GM23338 (cell line): ENCODE measurements around the gene ORC2. TPM values are rescaled to one million over a fixed set of nuclear protein-coding genes. Genes with fewer than 3 reads are reported as not detected.

Experiments
- ATAC-seq: fragments of 200-7000 bp; cut with Tn5 transposase; 3 replicates; pipeline ENCODE4 v1.9.1; 2020
- DNase-seq: peaks from one replicate; pipeline ENCODE4 v3.0.0-alpha.2; 2015; ENCODE audit warnings: low spot score
- H2AFZ ChIP-seq: fragments of 200-600 bp; sonication (generic); 2 replicates; pipeline ENCODE4 v1.8.0; 2016; ENCODE audit warnings: antibody characterized with exemption, mild to moderate bottlenecking, moderate library complexity
- H3F3A ChIP-seq: fragments of 200-600 bp; sonication (generic); replicated peaks from 2 replicates; pipeline ENCODE4 v1.8.0; 2017; ENCODE audit warnings: antibody characterized with exemption, mixed run types, low read depth
- H3K27ac ChIP-seq: fragments of 200-600 bp; sonication (generic); 2 replicates; pipeline ENCODE4 v1.6.1; 2016; ENCODE audit warnings: low read depth
- H3K27me3 ChIP-seq: fragments of 200-600 bp; sonication (generic); 2 replicates; pipeline ENCODE4 v1.8.0; 2016; ENCODE audit warnings: mild to moderate bottlenecking, mixed run types, moderate library complexity; ENCODE audit not compliant: insufficient read depth
- H3K36me3 ChIP-seq: fragments of 200-600 bp; sonication (generic); 2 replicates; pipeline ENCODE4 v1.8.0; 2016; ENCODE audit warnings: mild to moderate bottlenecking; ENCODE audit not compliant: insufficient read depth
- H3K4me1 ChIP-seq: fragments of 200-600 bp; sonication (generic); 2 replicates; pipeline ENCODE4 v1.8.0; 2016; ENCODE audit warnings: mild to moderate bottlenecking, moderate library complexity; ENCODE audit not compliant: insufficient read depth
- H3K4me2 ChIP-seq: fragments of 200-600 bp; sonication (generic); 2 replicates; pipeline ENCODE4 v1.7.1; 2017; ENCODE audit warnings: mixed run types
- H3K4me3 ChIP-seq: fragments of 200-600 bp; sonication (generic); 2 replicates; pipeline ENCODE4 v1.6.1; 2016; ENCODE audit warnings: mixed run types
- H3K79me2 ChIP-seq: fragments of 200-600 bp; sonication (generic); replicated peaks from 2 replicates; pipeline ENCODE4 v1.8.0; 2017; ENCODE audit warnings: mild to moderate bottlenecking; ENCODE audit not compliant: insufficient read depth
- H3K9me2 ChIP-seq: fragments of 200-600 bp; sonication (generic); 2 replicates; pipeline ENCODE4 v1.8.0; 2017; ENCODE audit not compliant: insufficient read depth
- H4K20me1 ChIP-seq: fragments of 200-600 bp; sonication (generic); replicated peaks from 2 replicates; pipeline ENCODE4 v1.8.0; 2017; ENCODE audit warnings: mild to moderate bottlenecking; ENCODE audit not compliant: insufficient read depth
- H3K27ac Mint-ChIP-seq: 2 replicates; pipeline ENCODE4 v1.8.0; 2020; ENCODE audit warnings: inconsistent platforms, mild to moderate bottlenecking, moderate library complexity, mixed read lengths
- H3K27me3 Mint-ChIP-seq: 3 replicates; pipeline ENCODE4 v1.8.0; 2022; ENCODE audit warnings: low read depth, mild to moderate bottlenecking, moderate library complexity, mixed read lengths, inconsistent platforms; ENCODE audit not compliant: insufficient read depth, poor library complexity
- H3K36me3 Mint-ChIP-seq: 3 replicates; pipeline ENCODE4 v1.8.0; 2021; ENCODE audit warnings: low read depth, mild to moderate bottlenecking, inconsistent platforms, moderate library complexity, mixed read lengths
- H3K4me1 Mint-ChIP-seq: 3 replicates; pipeline ENCODE4 v1.8.0; 2020; ENCODE audit warnings: mild to moderate bottlenecking, inconsistent platforms, mixed read lengths
- H3K4me3 Mint-ChIP-seq: 3 replicates; pipeline ENCODE4 v1.8.0; 2021; ENCODE audit warnings: moderate library complexity, mild to moderate bottlenecking, inconsistent platforms, mixed read lengths
- H3K9me3 Mint-ChIP-seq: 3 replicates; pipeline ENCODE4 v1.8.0; 2020; ENCODE audit warnings: moderate library complexity, mild to moderate bottlenecking, inconsistent platforms, mixed read lengths
- CREB1 ChIP-seq: fragments of 250-450 bp; sonication (Bioruptor Pico); IDR thresholded peaks from 2 replicates; pipeline ENCODE4 v1.5.0; 2020; ENCODE audit warnings: low read depth, mild to moderate bottlenecking, moderate library complexity
- JUNB ChIP-seq: IDR thresholded peaks from one replicate; pipeline ENCODE4 v1.6.1; 2016; ENCODE audit warnings: antibody characterized with exemption; ENCODE audit not compliant: unreplicated experiment
- ZNF114 ChIP-seq: fragments of 250-450 bp; sonication (Bioruptor Pico); IDR thresholded peaks from 2 replicates; pipeline ENCODE4 v1.5.0; 2020; ENCODE audit warnings: mild to moderate bottlenecking, moderate library complexity
- ZNF331 ChIP-seq: fragments of 250-450 bp; sonication (Bioruptor Pico); IDR thresholded peaks from 2 replicates; pipeline ENCODE4 v1.5.0; 2020; ENCODE audit warnings: low read depth, mild to moderate bottlenecking, moderate library complexity
- ZNF462 ChIP-seq: fragments of 250-450 bp; sonication (Bioruptor Pico); IDR thresholded peaks from 2 replicates; pipeline ENCODE4 v1.5.0; 2020; ENCODE audit warnings: mild to moderate bottlenecking, moderate library complexity
- polyA plus RNA-seq: library from polyadenylated mRNA; unstranded; fragments of >200 nt; fragmentation: Nextera tagmentation; extraction: Ambion mirVana; gene quantifications from 2 replicates; pipeline ENCODE4 v1.2.1, GENCODE V29; 2016
- total RNA-seq: library from RNA; depleted of rRNA; stranded (reverse); fragments of >200 nt; shearing (Covaris generic); gene quantifications from 2 replicates; pipeline ENCODE4 v1.2.3, GENCODE V29; 2014

The ORC2 gene
- total and polyA plus RNA-seq, 2 experiments from 2014 or later = 26.1 to 42.0 TPM

- ATAC-seq = no peak
- H3K4me1 ChIP-seq = peaks cover 18% of the 10 kb centered on the region
- H3K36me3 ChIP-seq = peaks cover 31% of the 10 kb centered on the region
- no peaks in the 10 kb centered on the region for H3K9me2 ChIP-seq
- H4K20me1 ChIP-seq = peaks cover 14% of the 10 kb centered on the region; the same call in 1 of the 2 replicates
- H2AFZ ChIP-seq = no peak overlapping the region
- peaks cover 64% of the 10 kb centered on the region for H3K79me2 ChIP-seq
- Mint-ChIP-seq H3K9me3 (no peaks in the 10 kb centered on the region), H3K27ac (peak overlapping the region; percentile 51), H3K4me1 (peaks cover 17% of the 10 kb centered on the region), H3K27me3 (peaks cover 7% of the 10 kb centered on the region), H3K4me3 (peak overlapping the region; percentile 99), H3K36me3 (peaks cover 43% of the 10 kb centered on the region)
- H3F3A ChIP-seq = peaks cover 3% of the 10 kb centered on the region; the same call in 1 of the 2 replicates
- H3K4me2 ChIP-seq = peak overlapping the region; percentile 78
- DNase-seq = peak; percentile 39
- H3K27me3 ChIP-seq = no peaks in the 10 kb centered on the region
- no peak overlapping the region for H3K27ac ChIP-seq
- H3K4me3 ChIP-seq = peak overlapping the region; percentile 85
- TF ChIP-seq CREB1 (CRISPR knock-in tag) = peak; percentile 59
- TF ChIP-seq ZNF114 = no peak
Observed at GRCh38 chr2:200862532-200863000, 100.9 kb downstream of the ORC2 start.

GRCh38 chr2:200861617-200862155 lies 101.8 kb downstream of the ORC2 start:
- Mint-ChIP-seq H3K4me3 (peak overlapping the region; percentile 99), H3K27me3 (peaks cover 7% of the 10 kb centered on the region), H3K27ac (peak overlapping the region; percentile 7), H3K4me1 (peaks cover 17% of the 10 kb centered on the region), H3K36me3 (peaks cover 52% of the 10 kb centered on the region), H3K9me3 (no peaks in the 10 kb centered on the region)
- H4K20me1 ChIP-seq = peaks cover 14% of the 10 kb centered on the region
- H3K27ac ChIP-seq = no peak overlapping the region
- peaks cover 7% of the 10 kb centered on the region; the same call in 1 of the 2 replicates for H3F3A ChIP-seq
- H3K4me3 ChIP-seq = peak overlapping the region; percentile 85
- TF ChIP-seq CREB1 (CRISPR knock-in tag) = no peak
- no peak for TF ChIP-seq ZNF331 (CRISPR knock-in tag)
- peaks cover 67% of the 10 kb centered on the region for H3K79me2 ChIP-seq
- H3K36me3 ChIP-seq = peaks cover 39% of the 10 kb centered on the region
- no peak for ATAC-seq
- H3K4me1 ChIP-seq = peaks cover 18% of the 10 kb centered on the region
- peak; percentile 4 for DNase-seq
- H3K27me3 ChIP-seq = no peaks in the 10 kb centered on the region
- no peak overlapping the region for H2AFZ ChIP-seq
- peak overlapping the region; percentile 78 for H3K4me2 ChIP-seq
- H3K9me2 ChIP-seq = no peaks in the 10 kb centered on the region

GRCh38 chr2:200860092-200860795 lies 103.2 kb downstream of the ORC2 start:
- Histone ChIP-seq H3K4me1 (peaks cover 18% of the 10 kb centered on the region), H3K4me3 (no peak overlapping the region), H3K27me3 (no peaks in the 10 kb centered on the region), H4K20me1 (peaks cover 18% of the 10 kb centered on the region), H3K4me2 (no peak overlapping the region), H3K36me3 (peaks cover 53% of the 10 kb centered on the region), H3K9me2 (no peaks in the 10 kb centered on the region), H3F3A (peaks cover 7% of the 10 kb centered on the region; the same call in 1 of the 2 replicates), H3K79me2 (peaks cover 67% of the 10 kb centered on the region), H2AFZ (no peak overlapping the region), H3K27ac (no peak overlapping the region)
- no peaks in the 10 kb centered on the region for H3K9me3 Mint-ChIP-seq
- peaks cover 61% of the 10 kb centered on the region for H3K36me3 Mint-ChIP-seq
- H3K27me3 Mint-ChIP-seq = peaks cover 7% of the 10 kb centered on the region
- peaks cover 17% of the 10 kb centered on the region for H3K4me1 Mint-ChIP-seq
- peak overlapping the region; percentile 54 for H3K27ac Mint-ChIP-seq
- no peak for ATAC-seq
- DNase-seq = peak; percentile 8
- H3K4me3 Mint-ChIP-seq = no peak overlapping the region
- TF ChIP-seq JUNB = no peak
- no peak for TF ChIP-seq CREB1 (CRISPR knock-in tag)
- TF ChIP-seq ZNF462 (CRISPR knock-in tag) = no peak
